ENCODE data around the gene TOGARAM1.

TOGARAM1 gene

GRCh38 chr14:45028107-45028626, 66.2 kb downstream of the TOGARAM1 start:
- DNase-seq (ENCODE audit: low read depth), result no peak
- no peak overlapping the region for H3K4me3 ChIP-seq (ENCODE audit: low read depth, low read length)
- TF ChIP-seq CTCF (IDR thresholded peaks at IDR 0.05; ENCODE audit: control insufficient read depth, extremely low read depth, insufficient read depth), result no peak

GRCh38 chr14:45034730-45035129, 72.7 kb downstream of the TOGARAM1 start:
- no peak for DNase-seq (ENCODE audit: low read depth)
- no peak overlapping the region for H3K4me3 ChIP-seq (ENCODE audit: low read depth, low read length)
- TF ChIP-seq CTCF (IDR thresholded peaks at IDR 0.05; ENCODE audit: control insufficient read depth, extremely low read depth, insufficient read depth), result no peak

- DNase-seq (ENCODE audit: low read depth), result no peak
Observed at GRCh38 chr14:45038256-45038655, 76.3 kb downstream of the TOGARAM1 start.

GRCh38 chr14:45038865-45039264, 76.9 kb downstream of the TOGARAM1 start:
- DNase-seq (ENCODE audit: low read depth), result no peak
- H3K4me3 ChIP-seq (ENCODE audit: low read depth, low read length), result no peak overlapping the region
- TF ChIP-seq CTCF (IDR thresholded peaks at IDR 0.05; ENCODE audit: control insufficient read depth, extremely low read depth, insufficient read depth), result no peak

More at GRCh38 chr14:45038256-45038655, 76.3 kb downstream of the TOGARAM1 start:
- no peak overlapping the region for H3K4me3 ChIP-seq (ENCODE audit: low read depth, low read length)
- TF ChIP-seq CTCF (IDR thresholded peaks at IDR 0.05; ENCODE audit: control insufficient read depth, extremely low read depth, insufficient read depth), result no peak

GRCh38 chr14:45039390-45039789, 77.4 kb downstream of the TOGARAM1 start:
- no peak for DNase-seq (ENCODE audit: low read depth)
- H3K4me3 ChIP-seq (ENCODE audit: low read depth, low read length), result no peak overlapping the region
- no peak for TF ChIP-seq CTCF (IDR thresholded peaks at IDR 0.05; ENCODE audit: control insufficient read depth, extremely low read depth, insufficient read depth)

GRCh38 chr14:45041641-45042040, 79.7 kb downstream of the TOGARAM1 start:
- DNase-seq (ENCODE audit: low read depth), result no peak
- TF ChIP-seq CTCF (IDR thresholded peaks at IDR 0.05; ENCODE audit: control insufficient read depth, extremely low read depth, insufficient read depth), result no peak
- no peak overlapping the region for H3K4me3 ChIP-seq (ENCODE audit: low read depth, low read length)

- H3K4me3 ChIP-seq (ENCODE audit: low read depth, low read length), result no peak overlapping the region
- TF ChIP-seq CTCF (IDR thresholded peaks at IDR 0.05; ENCODE audit: control insufficient read depth, extremely low read depth, insufficient read depth), result no peak
- no peak for DNase-seq (ENCODE audit: low read depth)
Observed at GRCh38 chr14:45044638-45045037, 82.6 kb downstream of the TOGARAM1 start.

All from LNCaP clone FGC (cell line).